ENCODE results near the gene CD59.
"Not testable (repeated sequence)": the region's sequence is repeated elsewhere in the genome, so short reads cannot be mapped to it uniquely, and the experiment has no call there.

DNA sequence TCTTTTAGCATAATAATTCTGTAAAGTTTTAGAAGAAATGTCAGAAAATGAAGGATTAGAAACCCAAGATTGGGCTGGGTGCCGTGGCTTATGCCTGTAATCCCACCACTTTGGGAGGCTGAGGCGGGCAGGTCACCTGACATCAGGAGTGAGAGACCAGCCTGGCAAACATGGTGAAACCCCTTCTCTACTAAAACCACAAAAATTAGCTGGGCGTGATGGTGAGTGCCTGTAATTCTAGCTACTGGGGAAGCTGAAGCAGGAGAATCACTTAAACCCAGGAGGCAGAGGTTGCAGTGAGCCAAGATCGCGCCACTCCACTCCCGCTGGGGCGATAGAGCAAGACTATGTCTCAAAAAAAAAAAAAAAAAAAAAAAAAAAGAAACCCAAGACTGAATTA, 74.7 kb downstream of the CD59 start:
- TF ChIP-seq, protein P1, sequence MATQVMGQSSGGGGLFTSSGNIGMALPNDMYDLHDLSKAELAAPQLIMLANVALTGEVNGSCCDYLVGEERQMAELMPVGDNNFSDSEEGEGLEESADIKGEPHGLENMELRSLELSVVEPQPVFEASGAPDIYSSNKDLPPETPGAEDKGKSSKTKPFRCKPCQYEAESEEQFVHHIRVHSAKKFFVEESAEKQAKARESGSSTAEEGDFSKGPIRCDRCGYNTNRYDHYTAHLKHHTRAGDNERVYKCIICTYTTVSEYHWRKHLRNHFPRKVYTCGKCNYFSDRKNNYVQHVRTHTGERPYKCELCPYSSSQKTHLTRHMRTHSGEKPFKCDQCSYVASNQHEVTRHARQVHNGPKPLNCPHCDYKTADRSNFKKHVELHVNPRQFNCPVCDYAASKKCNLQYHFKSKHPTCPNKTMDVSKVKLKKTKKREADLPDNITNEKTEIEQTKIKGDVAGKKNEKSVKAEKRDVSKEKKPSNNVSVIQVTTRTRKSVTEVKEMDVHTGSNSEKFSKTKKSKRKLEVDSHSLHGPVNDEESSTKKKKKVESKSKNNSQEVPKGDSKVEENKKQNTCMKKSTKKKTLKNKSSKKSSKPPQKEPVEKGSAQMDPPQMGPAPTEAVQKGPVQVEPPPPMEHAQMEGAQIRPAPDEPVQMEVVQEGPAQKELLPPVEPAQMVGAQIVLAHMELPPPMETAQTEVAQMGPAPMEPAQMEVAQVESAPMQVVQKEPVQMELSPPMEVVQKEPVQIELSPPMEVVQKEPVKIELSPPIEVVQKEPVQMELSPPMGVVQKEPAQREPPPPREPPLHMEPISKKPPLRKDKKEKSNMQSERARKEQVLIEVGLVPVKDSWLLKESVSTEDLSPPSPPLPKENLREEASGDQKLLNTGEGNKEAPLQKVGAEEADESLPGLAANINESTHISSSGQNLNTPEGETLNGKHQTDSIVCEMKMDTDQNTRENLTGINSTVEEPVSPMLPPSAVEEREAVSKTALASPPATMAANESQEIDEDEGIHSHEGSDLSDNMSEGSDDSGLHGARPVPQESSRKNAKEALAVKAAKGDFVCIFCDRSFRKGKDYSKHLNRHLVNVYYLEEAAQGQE (IDR thresholded peaks at IDR 0.05; ENCODE audit: insufficient replicate concordance, low read depth) = not testable (repeated sequence)
- not testable (repeated sequence) for TF ChIP-seq POLR2AphosphoS5 (IDR thresholded peaks at IDR 0.05; ENCODE audit: low read depth)
